Measurements from ENCODE around the gene LIMS2. TPM values are rescaled to one million over a fixed set of nuclear protein-coding genes. Genes with fewer than 3 reads are reported as not detected.

Gene LIMS2
- total and polyA plus RNA-seq, 2 of the 8 experiments (the other 6 are each of a cell fraction or from before 2014, with no cell fraction given), result 3.3 to 4.8 TPM

DNA sequence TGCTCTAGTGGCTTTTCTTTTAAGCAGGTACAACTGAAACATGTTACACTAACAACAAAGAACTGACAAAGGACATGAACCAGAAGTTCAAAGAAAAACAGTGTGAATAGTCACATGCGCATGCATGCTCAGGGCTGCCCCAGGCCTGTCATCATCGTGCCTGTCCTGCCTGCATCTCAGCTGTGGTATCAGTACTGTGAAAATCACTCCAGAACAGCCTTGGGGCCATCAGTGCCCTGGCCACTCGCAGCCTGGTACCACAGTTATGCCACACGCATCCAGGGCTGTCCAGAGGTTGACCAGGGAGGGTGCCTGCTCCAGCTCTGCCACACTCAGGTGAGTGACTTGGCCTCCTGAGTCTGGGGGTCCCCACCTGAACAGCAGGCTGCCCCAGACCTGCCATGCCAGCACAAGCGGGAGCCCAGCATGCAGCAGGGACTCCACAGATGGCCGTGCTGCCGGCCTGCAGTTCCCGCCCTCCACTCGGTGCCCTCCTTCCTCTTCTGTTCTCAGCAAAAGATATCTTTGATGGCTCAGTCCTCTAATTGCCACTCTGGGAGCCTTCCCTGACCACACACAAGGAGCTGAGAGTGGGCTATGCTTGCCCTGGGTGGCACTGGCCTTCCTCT, 12.3 kb downstream of the LIMS2 start (continued):
- no peak for TF ChIP-seq PHF8 (conservative IDR thresholded peaks at IDR 0.05; ENCODE audit: low read depth, low read length)
- TF ChIP-seq, protein P1, sequence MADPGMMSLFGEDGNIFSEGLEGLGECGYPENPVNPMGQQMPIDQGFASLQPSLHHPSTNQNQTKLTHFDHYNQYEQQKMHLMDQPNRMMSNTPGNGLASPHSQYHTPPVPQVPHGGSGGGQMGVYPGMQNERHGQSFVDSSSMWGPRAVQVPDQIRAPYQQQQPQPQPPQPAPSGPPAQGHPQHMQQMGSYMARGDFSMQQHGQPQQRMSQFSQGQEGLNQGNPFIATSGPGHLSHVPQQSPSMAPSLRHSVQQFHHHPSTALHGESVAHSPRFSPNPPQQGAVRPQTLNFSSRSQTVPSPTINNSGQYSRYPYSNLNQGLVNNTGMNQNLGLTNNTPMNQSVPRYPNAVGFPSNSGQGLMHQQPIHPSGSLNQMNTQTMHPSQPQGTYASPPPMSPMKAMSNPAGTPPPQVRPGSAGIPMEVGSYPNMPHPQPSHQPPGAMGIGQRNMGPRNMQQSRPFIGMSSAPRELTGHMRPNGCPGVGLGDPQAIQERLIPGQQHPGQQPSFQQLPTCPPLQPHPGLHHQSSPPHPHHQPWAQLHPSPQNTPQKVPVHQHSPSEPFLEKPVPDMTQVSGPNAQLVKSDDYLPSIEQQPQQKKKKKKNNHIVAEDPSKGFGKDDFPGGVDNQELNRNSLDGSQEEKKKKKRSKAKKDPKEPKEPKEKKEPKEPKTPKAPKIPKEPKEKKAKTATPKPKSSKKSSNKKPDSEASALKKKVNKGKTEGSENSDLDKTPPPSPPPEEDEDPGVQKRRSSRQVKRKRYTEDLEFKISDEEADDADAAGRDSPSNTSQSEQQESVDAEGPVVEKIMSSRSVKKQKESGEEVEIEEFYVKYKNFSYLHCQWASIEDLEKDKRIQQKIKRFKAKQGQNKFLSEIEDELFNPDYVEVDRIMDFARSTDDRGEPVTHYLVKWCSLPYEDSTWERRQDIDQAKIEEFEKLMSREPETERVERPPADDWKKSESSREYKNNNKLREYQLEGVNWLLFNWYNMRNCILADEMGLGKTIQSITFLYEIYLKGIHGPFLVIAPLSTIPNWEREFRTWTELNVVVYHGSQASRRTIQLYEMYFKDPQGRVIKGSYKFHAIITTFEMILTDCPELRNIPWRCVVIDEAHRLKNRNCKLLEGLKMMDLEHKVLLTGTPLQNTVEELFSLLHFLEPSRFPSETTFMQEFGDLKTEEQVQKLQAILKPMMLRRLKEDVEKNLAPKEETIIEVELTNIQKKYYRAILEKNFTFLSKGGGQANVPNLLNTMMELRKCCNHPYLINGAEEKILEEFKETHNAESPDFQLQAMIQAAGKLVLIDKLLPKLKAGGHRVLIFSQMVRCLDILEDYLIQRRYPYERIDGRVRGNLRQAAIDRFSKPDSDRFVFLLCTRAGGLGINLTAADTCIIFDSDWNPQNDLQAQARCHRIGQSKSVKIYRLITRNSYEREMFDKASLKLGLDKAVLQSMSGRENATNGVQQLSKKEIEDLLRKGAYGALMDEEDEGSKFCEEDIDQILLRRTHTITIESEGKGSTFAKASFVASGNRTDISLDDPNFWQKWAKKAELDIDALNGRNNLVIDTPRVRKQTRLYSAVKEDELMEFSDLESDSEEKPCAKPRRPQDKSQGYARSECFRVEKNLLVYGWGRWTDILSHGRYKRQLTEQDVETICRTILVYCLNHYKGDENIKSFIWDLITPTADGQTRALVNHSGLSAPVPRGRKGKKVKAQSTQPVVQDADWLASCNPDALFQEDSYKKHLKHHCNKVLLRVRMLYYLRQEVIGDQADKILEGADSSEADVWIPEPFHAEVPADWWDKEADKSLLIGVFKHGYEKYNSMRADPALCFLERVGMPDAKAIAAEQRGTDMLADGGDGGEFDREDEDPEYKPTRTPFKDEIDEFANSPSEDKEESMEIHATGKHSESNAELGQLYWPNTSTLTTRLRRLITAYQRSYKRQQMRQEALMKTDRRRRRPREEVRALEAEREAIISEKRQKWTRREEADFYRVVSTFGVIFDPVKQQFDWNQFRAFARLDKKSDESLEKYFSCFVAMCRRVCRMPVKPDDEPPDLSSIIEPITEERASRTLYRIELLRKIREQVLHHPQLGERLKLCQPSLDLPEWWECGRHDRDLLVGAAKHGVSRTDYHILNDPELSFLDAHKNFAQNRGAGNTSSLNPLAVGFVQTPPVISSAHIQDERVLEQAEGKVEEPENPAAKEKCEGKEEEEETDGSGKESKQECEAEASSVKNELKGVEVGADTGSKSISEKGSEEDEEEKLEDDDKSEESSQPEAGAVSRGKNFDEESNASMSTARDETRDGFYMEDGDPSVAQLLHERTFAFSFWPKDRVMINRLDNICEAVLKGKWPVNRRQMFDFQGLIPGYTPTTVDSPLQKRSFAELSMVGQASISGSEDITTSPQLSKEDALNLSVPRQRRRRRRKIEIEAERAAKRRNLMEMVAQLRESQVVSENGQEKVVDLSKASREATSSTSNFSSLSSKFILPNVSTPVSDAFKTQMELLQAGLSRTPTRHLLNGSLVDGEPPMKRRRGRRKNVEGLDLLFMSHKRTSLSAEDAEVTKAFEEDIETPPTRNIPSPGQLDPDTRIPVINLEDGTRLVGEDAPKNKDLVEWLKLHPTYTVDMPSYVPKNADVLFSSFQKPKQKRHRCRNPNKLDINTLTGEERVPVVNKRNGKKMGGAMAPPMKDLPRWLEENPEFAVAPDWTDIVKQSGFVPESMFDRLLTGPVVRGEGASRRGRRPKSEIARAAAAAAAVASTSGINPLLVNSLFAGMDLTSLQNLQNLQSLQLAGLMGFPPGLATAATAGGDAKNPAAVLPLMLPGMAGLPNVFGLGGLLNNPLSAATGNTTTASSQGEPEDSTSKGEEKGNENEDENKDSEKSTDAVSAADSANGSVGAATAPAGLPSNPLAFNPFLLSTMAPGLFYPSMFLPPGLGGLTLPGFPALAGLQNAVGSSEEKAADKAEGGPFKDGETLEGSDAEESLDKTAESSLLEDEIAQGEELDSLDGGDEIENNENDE (IDR thresholded peaks at IDR 0.05; ENCODE audit: insufficient replicate concordance, low read length), result no peak
